SJSA1 (cell line): ENCODE results near the gene MAGOHB. TPM values are rescaled to one million over a fixed set of nuclear protein-coding genes. Genes with fewer than 3 reads are reported as not detected.
A peak's percentile ranks its signal among the peaks of the same experiment; 100 is the strongest.
"Not testable (repeated sequence)": the region's sequence is repeated elsewhere in the genome, so short reads cannot be mapped to it uniquely, and the experiment has no call there.

ENCODE experiments used
- DNase-seq, 2 experiments: peaks; one replicate each; pipeline ENCODE4 v3.0.0-alpha.2; 2015 to 2020; ENCODE audit warnings: low spot score in 2 of 2, low read depth in 1 of 2
- H3K27ac ChIP-seq: fragments of 250-450 bp; sonication (Bioruptor Pico); 2 replicates; pipeline ENCODE4 v1.5.1; 2020; ENCODE audit warnings: mild to moderate bottlenecking, moderate library complexity
- H3K27me3 ChIP-seq: fragments of 250-450 bp; sonication (Bioruptor Pico); replicated peaks from 2 replicates; pipeline ENCODE4 v1.5.1; 2020; ENCODE audit warnings: mild to moderate bottlenecking, moderate library complexity
- H3K36me3 ChIP-seq: fragments of 250-450 bp; sonication (Bioruptor Pico); 2 replicates; pipeline ENCODE4 v1.5.1; 2020; ENCODE audit warnings: mild to moderate bottlenecking
- H3K4me1 ChIP-seq: fragments of 250-450 bp; sonication (Bioruptor Pico); replicated peaks from 2 replicates; pipeline ENCODE4 v1.6.1; 2021; ENCODE audit warnings: mild to moderate bottlenecking
- H3K4me3 ChIP-seq: fragments of 250-450 bp; sonication (Bioruptor Pico); 2 replicates; pipeline ENCODE4 v1.5.1; 2020; ENCODE audit warnings: mild to moderate bottlenecking
- H3K9me3 ChIP-seq: fragments of 250-450 bp; sonication (Bioruptor Pico); replicated peaks from 2 replicates; pipeline ENCODE4 v1.5.1; 2020; ENCODE audit warnings: mild to moderate bottlenecking
- total RNA-seq: library from RNA; depleted of rRNA; stranded (reverse); fragments of >200 nt; shearing (Covaris generic); gene quantifications from 2 replicates; pipeline ENCODE4 v1.2.3, GENCODE V29; 2014; rRNA removed

The MAGOHB gene
- 51.6 and 97.2 TPM in 2 replicates for total RNA-seq

- H3K27ac ChIP-seq = peak within 1 kb of the TSS; percentile 95
- H3K9me3 ChIP-seq = no peaks in the 10 kb centered on the region
- peaks cover 23% of the 10 kb centered on the region for H3K4me1 ChIP-seq
- H3K27me3 ChIP-seq = no peaks in the 10 kb centered on the region
- peaks cover 40% of the 10 kb centered on the region for H3K36me3 ChIP-seq
- H3K4me3 ChIP-seq = peak within 1 kb of the TSS; percentile 65
- DNase-seq = peak; percentile 95 to 96
Measured at GRCh38 chr12:10613349-10614055, at the start of gene MAGOHB. Gene MAGOHB (minus strand): TSS chr12:10613609. CDS start chr12:10613532, 77 bp downstream.

GRCh38 chr12:10661338-10661737 is 47.9 kb upstream of the MAGOHB start:
- Histone ChIP-seq H3K4me1 (0 out of 2 replicates have a peak, but pooled peaks cover 4% of the 10 kb centered on the region), H3K27ac (no peak overlapping the region), H3K4me3 (no peak overlapping the region), H3K36me3 (no peaks in the 10 kb centered on the region), H3K27me3 (no peaks in the 10 kb centered on the region), H3K9me3 (no peaks in the 10 kb centered on the region)
- DNase-seq = no peak

GRCh38 chr12:10654003-10654402 is 40.6 kb upstream of the MAGOHB start:
- H3K4me3 ChIP-seq = no peak overlapping the region
- DNase-seq = no peak
- H3K27ac ChIP-seq = no peak overlapping the region
- no peaks in the 10 kb centered on the region for H3K36me3 ChIP-seq
- no peaks in the 10 kb centered on the region for H3K27me3 ChIP-seq
- H3K4me1 ChIP-seq = no peaks in the 10 kb centered on the region
- no peaks in the 10 kb centered on the region for H3K9me3 ChIP-seq

- H3K4me3 ChIP-seq = no peak overlapping the region
- no peaks in the 10 kb centered on the region for H3K36me3 ChIP-seq
- no peaks in the 10 kb centered on the region for H3K4me1 ChIP-seq
- peaks cover 3% of the 10 kb centered on the region; the same call in 1 of the 2 replicates for H3K9me3 ChIP-seq
- no peak for DNase-seq
- H3K27me3 ChIP-seq = no peaks in the 10 kb centered on the region
- no peak overlapping the region for H3K27ac ChIP-seq
Measured at GRCh38 chr12:10652192-10652591, 38.8 kb upstream of the MAGOHB start.

GRCh38 chr12:10646576-10646975 is 33.2 kb upstream of the MAGOHB start:
- not testable (repeated sequence) for H3K36me3 ChIP-seq, H3K27me3 ChIP-seq, DNase-seq, H3K4me3 ChIP-seq, H3K9me3 ChIP-seq, H3K4me1 ChIP-seq, H3K27ac ChIP-seq

- no peak overlapping the region for H3K27ac ChIP-seq
- H3K36me3 ChIP-seq = no peaks in the 10 kb centered on the region
- H3K9me3 ChIP-seq = peaks cover 7% of the 10 kb centered on the region
- peaks cover 9% of the 10 kb centered on the region for H3K4me1 ChIP-seq
- DNase-seq = no peak
- no peaks in the 10 kb centered on the region for H3K27me3 ChIP-seq
- no peak overlapping the region for H3K4me3 ChIP-seq
Measured at GRCh38 chr12:10645910-10646309, 32.5 kb upstream of the MAGOHB start.

- peak in 1 of 2 experiments; percentile 24 for DNase-seq
- Histone ChIP-seq H3K27ac (peak overlapping the region; percentile 33; the same call in 1 of the 2 replicates), H3K4me1 (peaks cover 9% of the 10 kb centered on the region), H3K9me3 (peaks cover 3% of the 10 kb centered on the region), H3K4me3 (no peak overlapping the region), H3K27me3 (no peaks in the 10 kb centered on the region), H3K36me3 (no peaks in the 10 kb centered on the region)
Measured at GRCh38 chr12:10641735-10642500, 28.5 kb upstream of the MAGOHB start.

- no peak overlapping the region for H3K27ac ChIP-seq
- DNase-seq = no peak
- no peaks in the 10 kb centered on the region for H3K36me3 ChIP-seq
- no peaks in the 10 kb centered on the region for H3K27me3 ChIP-seq
- H3K4me1 ChIP-seq = peaks cover 25% of the 10 kb centered on the region
- no peak overlapping the region for H3K4me3 ChIP-seq
- no peaks in the 10 kb centered on the region for H3K9me3 ChIP-seq
Measured at GRCh38 chr12:10638728-10639127, 25.3 kb upstream of the MAGOHB start.

- no peaks in the 10 kb centered on the region; the same call in 1 of the 2 replicates for H3K36me3 ChIP-seq
- H3K9me3 ChIP-seq = no peaks in the 10 kb centered on the region
- no peak overlapping the region for H3K27ac ChIP-seq
- no peak overlapping the region for H3K4me3 ChIP-seq
- no peaks in the 10 kb centered on the region for H3K27me3 ChIP-seq
- peaks cover 23% of the 10 kb centered on the region for H3K4me1 ChIP-seq
- no peak for DNase-seq
Measured at GRCh38 chr12:10636611-10637010, 23.2 kb upstream of the MAGOHB start.

- Histone ChIP-seq H3K9me3 (no peaks in the 10 kb centered on the region), H3K36me3 (no peaks in the 10 kb centered on the region; the same call in 1 of the 2 replicates), H3K27ac (no peak overlapping the region), H3K4me1 (peaks cover 19% of the 10 kb centered on the region), H3K4me3 (no peak overlapping the region), H3K27me3 (no peaks in the 10 kb centered on the region)
- no peak for DNase-seq
Measured at GRCh38 chr12:10636124-10636523, 22.7 kb upstream of the MAGOHB start.

GRCh38 chr12:10635306-10635705 is 21.9 kb upstream of the MAGOHB start:
- Histone ChIP-seq H3K4me3 (no peak overlapping the region), H3K4me1 (peaks cover 19% of the 10 kb centered on the region), H3K36me3 (no peaks in the 10 kb centered on the region; the same call in 1 of the 2 replicates), H3K9me3 (no peaks in the 10 kb centered on the region), H3K27ac (peak overlapping the region; percentile 93), H3K27me3 (no peaks in the 10 kb centered on the region)
- no peak for DNase-seq

GRCh38 chr12:10634427-10634826 is 21.0 kb upstream of the MAGOHB start:
- Histone ChIP-seq H3K27me3 (no peaks in the 10 kb centered on the region), H3K4me1 (peaks cover 19% of the 10 kb centered on the region), H3K36me3 (no peaks in the 10 kb centered on the region; the same call in 1 of the 2 replicates), H3K4me3 (no peak overlapping the region), H3K9me3 (no peaks in the 10 kb centered on the region), H3K27ac (peak overlapping the region; percentile 93)
- DNase-seq = peak; percentile 89 to 94

GRCh38 chr12:10633541-10633940 is 20.1 kb upstream of the MAGOHB start:
- DNase-seq = no peak
- Histone ChIP-seq H3K4me1 (peaks cover 19% of the 10 kb centered on the region), H3K36me3 (no peaks in the 10 kb centered on the region; the same call in 1 of the 2 replicates), H3K4me3 (no peak overlapping the region), H3K9me3 (no peaks in the 10 kb centered on the region), H3K27me3 (no peaks in the 10 kb centered on the region), H3K27ac (peak overlapping the region; percentile 93)

- H3K27me3 ChIP-seq = no peaks in the 10 kb centered on the region
- no peak for DNase-seq
- no peaks in the 10 kb centered on the region; the same call in 1 of the 2 replicates for H3K36me3 ChIP-seq
- H3K27ac ChIP-seq = no peak overlapping the region
- no peaks in the 10 kb centered on the region for H3K9me3 ChIP-seq
- H3K4me1 ChIP-seq = peaks cover 19% of the 10 kb centered on the region
- no peak overlapping the region for H3K4me3 ChIP-seq
Measured at GRCh38 chr12:10632226-10632625, 18.8 kb upstream of the MAGOHB start.
